SW480 (cell line): ENCODE data around the gene DDX39B.
A peak's percentile ranks its signal among the peaks of the same experiment; 100 is the strongest.
"Not testable (repeated sequence)": the region's sequence is repeated elsewhere in the genome, so short reads cannot be mapped to it uniquely, and the experiment has no call there.

Experiments
- DNase-seq: peaks from one replicate; pipeline ENCODE4 v3.0.0-alpha.2; 2016; ENCODE audit warnings: low spot score

DDX39B gene

GRCh38 chr6:31541658-31542521 is at the start of gene DDX39B:
DDX39B (minus strand) TSS chr6:31542003; CDS start chr6:31540532, 1,471 bp downstream.
- peak; percentile 96 for DNase-seq

GRCh38 chr6:31590691-31591090 is 48.9 kb upstream of the DDX39B start:
- not testable (repeated sequence) for DNase-seq

GRCh38 chr6:31588871-31589650 is 47.3 kb upstream of the DDX39B start:
- no peak for DNase-seq

DNA sequence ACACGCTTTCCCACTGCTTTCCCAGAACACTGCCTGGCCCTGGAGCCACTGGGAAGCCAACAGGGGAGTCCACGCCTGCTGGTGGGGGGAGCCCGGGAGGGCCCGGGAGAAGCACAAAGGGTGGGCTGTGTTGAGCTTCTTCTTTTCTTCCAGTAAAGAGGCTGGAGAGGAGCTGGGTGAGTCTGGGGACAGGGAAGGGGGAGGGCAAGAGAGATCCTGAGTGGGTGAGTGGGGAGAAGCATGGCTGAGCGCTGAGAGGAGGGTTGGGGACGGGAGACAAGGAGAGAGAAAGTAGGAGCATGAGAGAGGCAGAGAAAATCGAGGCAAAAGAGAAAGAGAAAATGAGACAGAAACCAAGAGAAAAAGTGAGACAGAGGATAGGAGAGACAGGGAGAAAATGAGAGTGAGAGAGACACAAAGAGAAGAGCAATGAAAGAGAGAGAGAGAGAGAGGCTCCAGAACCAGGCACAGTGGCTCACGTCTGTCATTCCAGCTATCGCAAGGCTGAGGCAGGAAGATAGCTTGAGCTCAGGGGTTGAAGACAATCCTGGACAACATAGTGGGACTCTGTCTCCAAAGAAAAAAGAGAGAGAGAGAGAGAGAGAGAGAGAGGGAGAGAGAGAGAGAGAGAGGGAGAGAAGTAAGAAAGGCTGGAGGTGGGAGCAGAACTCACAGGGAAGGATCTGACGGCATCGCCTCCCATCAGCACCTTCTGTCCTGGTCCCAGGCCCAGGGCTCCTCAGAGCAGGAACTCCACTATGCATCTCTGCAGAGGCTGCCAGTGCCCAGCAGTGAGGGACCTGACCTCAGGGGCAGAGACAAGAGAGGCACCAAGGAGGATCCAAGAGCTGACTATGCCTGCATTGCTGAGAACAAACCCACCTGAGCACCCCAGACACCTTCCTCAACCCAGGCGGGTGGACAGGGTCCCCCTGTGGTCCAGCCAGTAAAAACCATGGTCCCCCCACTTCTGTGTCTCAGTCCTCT is 46.3 kb upstream of the DDX39B start:
- no peak for DNase-seq

- no peak for DNase-seq
These were observed 44.9 kb upstream of the DDX39B start for GRCh38 chr6:31586599-31587281.

- no peak for DNase-seq
These were observed 44.2 kb upstream of the DDX39B start, which contains the start of gene LST1 for GRCh38 chr6:31586008-31586407. LST1 (plus strand) TSS chr6:31586277; CDS start chr6:31587300, 1,023 bp downstream.

DNA sequence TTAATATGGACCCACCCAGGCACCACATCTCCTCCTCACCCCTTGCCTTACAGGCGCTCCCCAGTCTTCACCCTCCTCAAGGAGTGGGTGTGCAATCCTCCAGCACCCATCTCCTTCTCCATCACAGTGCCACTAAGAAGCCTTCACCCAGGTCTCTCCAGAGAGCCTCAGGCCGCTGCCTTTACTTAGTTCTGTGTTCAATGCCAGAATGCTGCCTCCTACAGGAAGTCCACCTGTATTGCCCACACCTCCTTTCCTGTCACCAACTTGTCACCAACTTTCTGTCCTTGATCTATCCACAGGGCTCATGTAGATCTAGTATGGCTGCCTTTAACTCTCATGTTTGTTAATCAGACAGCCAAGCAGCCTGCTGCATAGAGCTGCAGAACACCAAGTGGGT is 43.7 kb upstream of the DDX39B start:
- DNase-seq: peak; percentile 22

- no peak for DNase-seq
These were observed 40.4 kb upstream of the DDX39B start, which contains the start of gene LTB for GRCh38 chr6:31582230-31582643. LTB (minus strand) TSS chr6:31582424; CDS start chr6:31582417, 7 bp downstream.

- no peak for DNase-seq
These were observed 39.8 kb upstream of the DDX39B start for GRCh38 chr6:31581434-31582229.

DNA sequence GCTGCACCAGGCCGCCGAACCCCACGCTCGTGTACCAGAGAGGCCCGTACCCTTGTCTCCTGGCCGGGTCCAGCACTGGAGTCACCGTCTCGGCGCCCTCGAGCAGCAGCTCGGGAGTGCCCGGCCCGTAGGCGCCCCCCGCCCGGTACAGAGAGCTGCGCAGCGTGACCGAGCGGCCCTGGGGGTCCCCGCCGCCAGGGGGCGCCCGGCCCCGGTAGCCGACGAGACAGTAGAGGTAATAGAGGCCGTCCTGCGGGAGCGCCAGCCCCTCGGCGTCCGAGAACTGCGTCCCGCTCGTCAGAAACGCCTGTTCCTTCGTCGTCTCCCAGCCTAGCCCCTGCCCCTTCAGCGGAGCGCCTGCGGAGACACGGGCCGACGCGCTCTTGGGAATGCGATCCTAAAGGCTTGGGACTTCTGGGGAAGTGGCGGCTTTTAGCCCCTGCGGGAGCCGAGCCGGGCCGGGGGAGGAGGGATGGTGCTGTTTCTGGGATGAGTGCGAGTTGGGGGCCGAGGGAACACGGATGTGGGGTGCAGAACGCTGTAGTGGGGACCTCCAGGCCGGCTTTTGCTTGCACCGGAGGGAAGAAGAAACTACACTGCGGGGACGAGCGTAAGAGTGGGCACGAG is 39.1 kb upstream of the DDX39B start:
- DNase-seq: peak; percentile 62

GRCh38 chr6:31580438-31580740 is 38.6 kb upstream of the DDX39B start:
- DNase-seq: no peak

DNA sequence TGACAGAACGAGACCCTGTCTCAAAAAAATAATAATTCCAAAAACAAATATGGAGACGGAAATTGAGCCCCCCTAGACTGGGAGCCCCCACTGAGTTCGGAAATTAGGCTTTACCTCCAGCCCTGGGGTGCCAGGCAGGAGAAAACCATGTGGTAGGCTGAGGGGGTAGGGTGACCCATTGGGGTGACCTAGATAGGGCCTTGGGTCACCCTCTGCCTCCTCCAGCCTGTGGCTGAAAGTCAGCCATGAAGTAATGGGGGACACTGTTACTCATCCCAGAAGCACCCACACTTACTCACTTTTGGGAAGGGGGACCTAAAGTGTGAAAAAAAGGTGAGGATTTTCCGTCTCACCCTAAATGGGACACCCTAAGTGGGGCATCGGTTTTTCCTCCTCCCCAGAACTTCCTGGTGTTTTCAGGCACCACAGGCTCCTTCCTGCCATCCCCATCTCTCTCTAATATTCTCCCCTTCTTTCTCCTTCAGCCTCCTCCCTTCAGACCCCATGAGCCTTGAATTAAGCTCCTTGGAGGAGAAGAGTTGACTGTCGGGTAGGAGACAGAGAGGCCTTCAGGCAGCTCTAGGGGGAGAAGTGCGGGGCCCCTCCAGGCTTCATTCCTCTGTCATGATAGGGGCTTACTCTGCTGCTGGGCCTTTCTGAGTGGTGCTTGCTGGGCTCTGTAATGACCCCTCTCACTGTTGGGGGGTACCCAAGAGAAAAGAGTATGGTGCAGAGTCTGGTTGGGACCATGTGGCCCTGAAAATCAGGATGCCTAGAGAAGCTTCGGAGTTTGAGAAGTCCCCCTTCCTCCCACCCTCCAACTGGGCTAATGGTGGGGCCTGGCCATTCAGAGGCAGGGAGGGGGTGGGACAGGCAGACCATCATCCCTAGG is 38.0 kb upstream of the DDX39B start:
- no peak for DNase-seq

DNA sequence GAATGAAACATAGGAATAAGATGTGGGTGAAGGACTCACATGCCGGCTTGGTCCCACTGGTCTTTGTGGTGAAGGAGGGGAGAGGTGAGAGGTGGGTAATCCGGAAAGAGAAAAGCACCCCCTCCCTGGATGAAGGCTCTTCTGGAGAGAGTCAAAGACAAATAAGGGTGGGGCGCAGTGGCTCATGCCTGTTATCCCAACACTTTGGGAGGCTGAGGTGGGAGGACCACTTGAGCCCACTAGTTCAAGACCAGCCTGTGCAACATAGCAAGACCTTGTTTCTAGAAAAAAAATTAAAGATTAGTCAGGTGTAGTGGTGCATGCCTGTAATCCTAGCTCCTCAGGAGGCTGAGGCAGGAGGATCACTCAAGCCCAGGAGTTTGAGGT is 37.3 kb upstream of the DDX39B start:
- DNase-seq: no peak

DNA sequence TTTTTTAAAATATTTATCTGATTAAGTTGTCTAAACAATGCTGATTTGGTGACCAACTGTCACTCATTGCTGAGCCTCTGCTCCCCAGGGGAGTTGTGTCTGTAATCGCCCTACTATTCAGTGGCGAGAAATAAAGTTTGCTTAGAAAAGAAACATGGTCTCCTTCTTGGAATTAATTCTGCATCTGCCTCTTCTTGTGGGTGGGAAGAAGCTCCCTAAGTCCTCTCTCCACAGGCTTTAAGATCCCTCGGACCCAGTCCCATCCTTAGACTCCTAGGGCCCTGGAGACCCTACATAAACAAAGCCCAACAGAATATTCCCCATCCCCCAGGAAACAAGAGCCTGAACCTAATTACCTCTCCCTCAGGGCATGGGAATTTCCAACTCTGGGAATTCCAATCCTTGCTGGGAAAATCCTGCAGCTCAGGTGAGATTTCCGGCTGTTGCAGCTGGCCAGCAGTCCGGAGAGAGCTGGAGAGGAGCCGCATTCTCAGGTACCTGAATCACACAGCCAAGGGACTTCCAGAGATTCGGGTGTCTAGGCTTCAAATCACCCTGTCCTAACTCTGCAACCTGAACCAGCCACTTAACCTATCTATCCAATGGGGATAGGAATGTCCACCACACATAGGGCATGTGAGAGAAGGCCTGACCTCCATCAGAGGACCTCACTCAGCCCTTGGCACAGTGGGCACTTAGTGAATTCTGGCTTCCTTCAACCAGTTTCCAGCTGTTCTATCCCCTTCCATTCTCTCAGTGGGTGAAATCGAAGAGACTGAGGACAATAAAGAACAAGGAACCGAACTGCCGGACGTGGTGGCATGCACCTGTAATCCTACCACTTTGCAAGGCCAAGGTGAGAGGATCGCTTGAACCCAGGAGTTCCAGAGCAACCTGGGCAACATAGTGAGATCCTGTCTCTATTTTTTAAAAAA is 36.6 kb upstream of the DDX39B start:
- peak; percentile 46 for DNase-seq

DNA sequence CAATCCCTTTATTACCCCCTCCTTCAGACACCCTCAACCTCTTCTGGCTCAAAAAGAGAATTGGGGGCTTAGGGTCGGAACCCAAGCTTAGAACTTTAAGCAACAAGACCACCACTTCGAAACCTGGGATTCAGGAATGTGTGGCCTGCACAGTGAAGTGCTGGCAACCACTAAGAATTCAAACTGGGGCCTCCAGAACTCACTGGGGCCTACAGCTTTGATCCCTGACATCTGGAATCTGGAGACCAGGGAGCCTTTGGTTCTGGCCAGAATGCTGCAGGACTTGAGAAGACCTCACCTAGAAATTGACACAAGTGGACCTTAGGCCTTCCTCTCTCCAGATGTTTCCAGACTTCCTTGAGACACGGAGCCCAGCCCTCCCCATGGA is 35.8 kb upstream of the DDX39B start:
- DNase-seq: no peak

- no peak for DNase-seq
These were observed 35.2 kb upstream of the DDX39B start for GRCh38 chr6:31576897-31577578.
